Colonic mucosa (tissue), 4 donors: Measurements from ENCODE around the gene FRY. TPM values are rescaled to one million over a fixed set of nuclear protein-coding genes. Genes with fewer than 3 reads are reported as not detected.

Source experiments
- DNase-seq: peaks from one replicate; pipeline ENCODE4 v3.0.0-alpha.2; 2020
- H3K27ac ChIP-seq: fragments of 200-600 bp; one replicate; pipeline ENCODE4 v1.8.0; 2021
- H3K27me3 ChIP-seq: fragments of 200-600 bp; one replicate; pipeline ENCODE4 v1.8.0; 2021
- H3K36me3 ChIP-seq: fragments of 200-600 bp; one replicate; pipeline ENCODE4 v1.8.0; 2021
- H3K4me1 ChIP-seq: fragments of 200-600 bp; one replicate; pipeline ENCODE4 v1.8.0; 2021; ENCODE audit warnings: mild to moderate bottlenecking
- H3K4me3 ChIP-seq: fragments of 200-600 bp; one replicate; pipeline ENCODE4 v1.8.0; 2021
- H3K9ac ChIP-seq, 2 donors: one replicate each; pipeline ENCODE4 v1.7.0; 2013; ENCODE audit warnings: control low read depth in 2 of 2, low read depth in 2 of 2, low read length in 2 of 2
- H3K9me3 ChIP-seq: fragments of 200-600 bp; one replicate; pipeline ENCODE4 v1.8.0; 2021
- CTCF ChIP-seq: fragments of 200-600 bp; IDR thresholded peaks from one replicate; pipeline ENCODE4 v1.8.0; 2022; ENCODE audit warnings: antibody characterized with exemption, mild to moderate bottlenecking
- intact Hi-C: fragments of 100-400 bp; cut with DNase I; formaldehyde crosslinking; loops from one replicate; pipeline ENCODE4 v1.14.1; 2022
- total RNA-seq, 2 donors: library from RNA; stranded (reverse); fragmentation: NEBNext Ultra II Directional in 1 of 2; extraction: Animal tissue kit (Norgen Biotek cat#: 25700) in 1 of 2; gene quantifications; one replicate each; pipeline ENCODE4 v1.2.1, GENCODE V29; 2021
- donor health status: healthy.
- donor health status: DM: no; HTN: no; CAD: no.
- donor health status: DM: no; HTN: no; CAD: no.

FRY gene
- total RNA-seq, 2 donors from 2014 or later, result 7.0 to 19.9 TPM

- no peak for TF ChIP-seq CTCF
- H3K36me3 ChIP-seq, result no peaks in the 10 kb centered on the region
- H3K9ac ChIP-seq, result no peak overlapping the region
- no peak overlapping the region for H3K4me3 ChIP-seq
- DNase-seq, result no peak
- H3K9me3 ChIP-seq, result no peaks in the 10 kb centered on the region
- no peak overlapping the region for H3K27ac ChIP-seq
- H3K27me3 ChIP-seq, result no peaks in the 10 kb centered on the region
- H3K4me1 ChIP-seq, result no peaks in the 10 kb centered on the region
- intact Hi-C loops, result no loop called here
These were observed 180.2 kb downstream of the FRY start for GRCh38 chr13:32211813-32212212.

- H3K4me1 ChIP-seq, result no peaks in the 10 kb centered on the region
- H3K4me3 ChIP-seq, result no peak overlapping the region
- TF ChIP-seq CTCF, result no peak
- intact Hi-C loops, result no loop called here
- no peaks in the 10 kb centered on the region for H3K36me3 ChIP-seq
- no peaks in the 10 kb centered on the region for H3K9me3 ChIP-seq
- H3K27me3 ChIP-seq, result no peaks in the 10 kb centered on the region
- DNase-seq, result no peak
- H3K9ac ChIP-seq, result no peak overlapping the region
- H3K27ac ChIP-seq, result no peak overlapping the region
These were observed 180.8 kb downstream of the FRY start for GRCh38 chr13:32212421-32212820.

- TF ChIP-seq CTCF, result no peak
- H3K4me1 ChIP-seq, result no peaks in the 10 kb centered on the region
- H3K36me3 ChIP-seq, result no peaks in the 10 kb centered on the region
- intact Hi-C loops, result no loop called here
- no peak overlapping the region for H3K9ac ChIP-seq
- H3K27me3 ChIP-seq, result no peaks in the 10 kb centered on the region
- H3K9me3 ChIP-seq, result no peaks in the 10 kb centered on the region
- H3K27ac ChIP-seq, result no peak overlapping the region
- no peak overlapping the region for H3K4me3 ChIP-seq
- no peak for DNase-seq
These were observed 182.1 kb downstream of the FRY start for GRCh38 chr13:32213626-32214025.

- H3K36me3 ChIP-seq, result no peaks in the 10 kb centered on the region
- no peak for TF ChIP-seq CTCF
- no peak overlapping the region for H3K4me3 ChIP-seq
- DNase-seq, result no peak
- H3K27ac ChIP-seq, result no peak overlapping the region
- intact Hi-C loops, result no loop called here
- no peaks in the 10 kb centered on the region for H3K27me3 ChIP-seq
- no peaks in the 10 kb centered on the region for H3K4me1 ChIP-seq
- H3K9ac ChIP-seq, result no peak overlapping the region
- H3K9me3 ChIP-seq, result no peaks in the 10 kb centered on the region
These were observed 182.5 kb downstream of the FRY start for GRCh38 chr13:32214071-32214470.

GRCh38 chr13:32216281-32216680, 184.7 kb downstream of the FRY start:
- no peaks in the 10 kb centered on the region for H3K9me3 ChIP-seq
- H3K4me3 ChIP-seq, result no peak overlapping the region
- DNase-seq, result no peak
- H3K27me3 ChIP-seq, result no peaks in the 10 kb centered on the region
- H3K27ac ChIP-seq, result no peak overlapping the region
- H3K9ac ChIP-seq, result no peak overlapping the region
- intact Hi-C loops, result no loop called here
- no peaks in the 10 kb centered on the region for H3K4me1 ChIP-seq
- no peaks in the 10 kb centered on the region for H3K36me3 ChIP-seq
- no peak for TF ChIP-seq CTCF
